HepG2 (cell line): ENCODE data around the gene OPRL1. TPM values are rescaled to one million over a fixed set of nuclear protein-coding genes. Genes with fewer than 3 reads are reported as not detected.
A peak's percentile ranks its signal among the peaks of the same experiment; 100 is the strongest.

Experiments used
- AHR ChIP-seq: IDR thresholded peaks from 2 replicates; pipeline ENCODE4 v1.6.1; 2018; ENCODE audit warnings: missing genetic modification reagents, missing compliant biosample characterization
- ARHGAP35 ChIP-seq: sonication (generic); formaldehyde crosslinking; IDR thresholded peaks from 2 replicates; pipeline ENCODE4 v1.9.0; 2022; ENCODE audit warnings: mild to moderate bottlenecking, inconsistent platforms, moderate library complexity, missing genetic modification reagents, borderline replicate concordance
- BCL6 ChIP-seq: IDR thresholded peaks from 2 replicates; pipeline ENCODE4 v1.6.1; 2016; ENCODE audit warnings: missing genetic modification reagents, missing compliant biosample characterization
- CSRNP2 ChIP-seq: sonication (generic); formaldehyde crosslinking; conservative IDR thresholded peaks from 2 replicates; pipeline ENCODE4 v1.8.0; 2022; ENCODE audit warnings: low read depth, missing genetic modification reagents
- DNMT1 ChIP-seq: sonication (generic); formaldehyde crosslinking; IDR thresholded peaks from 2 replicates; pipeline ENCODE4 v1.5.1; 2020; ENCODE audit warnings: mild to moderate bottlenecking, missing genetic modification reagents
- HCFC1 ChIP-seq: fragments of 150-350 bp; IDR thresholded peaks from 2 replicates; pipeline ENCODE4 v1.6.1; 2014; ENCODE audit warnings: low read depth, low read length
- HDAC1 ChIP-seq: sonication (generic); formaldehyde crosslinking; IDR thresholded peaks from 2 replicates; pipeline ENCODE4 v1.5.1; 2020; ENCODE audit warnings: mild to moderate bottlenecking, missing genetic modification reagents
- MIER3 ChIP-seq: IDR thresholded peaks from 2 replicates; pipeline ENCODE4 v1.6.1; 2016; ENCODE audit warnings: missing compliant biosample characterization, borderline replicate concordance
- MTF2 ChIP-seq: sonication (generic); formaldehyde crosslinking; IDR thresholded peaks from 2 replicates; pipeline ENCODE4 v1.5.0; 2020; ENCODE audit warnings: missing genetic modification reagents, borderline replicate concordance
- RCOR2 ChIP-seq: IDR thresholded peaks from 2 replicates; pipeline ENCODE4 v1.6.1; 2016; ENCODE audit warnings: missing biosample characterization, missing genetic modification reagents
- REST ChIP-seq, 2 experiments: IDR thresholded peaks; 2 replicates each; pipeline ENCODE4 v1.6.1; 2011 to 2012; ENCODE audit warnings: low read length in 2 of 2, borderline replicate concordance in 1 of 2, low read depth in 1 of 2, mild to moderate bottlenecking in 1 of 2, moderate library complexity in 1 of 2
- RXRB ChIP-seq: IDR thresholded peaks from 2 replicates; pipeline ENCODE4 v1.6.1; 2016; ENCODE audit warnings: borderline replicate concordance, missing genetic modification reagents, missing compliant biosample characterization
- SOX13 ChIP-seq, 3 experiments: fragments of 450-650 bp in 1 of 3; sonication (generic) in 1 of 3; formaldehyde crosslinking in 1 of 3; IDR thresholded peaks in 2 of 3; conservative IDR thresholded peaks in 1 of 3; 2 replicates each; pipeline versions ENCODE4 v1.5.0 to v1.6.1; 2016 to 2020; ENCODE audit warnings: antibody characterized with exemption in 1 of 3, mild to moderate bottlenecking in 1 of 3, missing compliant biosample characterization in 1 of 3, missing genetic modification reagents in 1 of 3, moderate library complexity in 1 of 3
- ZBTB7B ChIP-seq: sonication (generic); formaldehyde crosslinking; IDR thresholded peaks from 2 replicates; pipeline ENCODE4 v1.4.0; 2020; ENCODE audit warnings: missing genetic modification reagents
- ZNF263 ChIP-seq: sonication (generic); formaldehyde crosslinking; IDR thresholded peaks from 2 replicates; pipeline ENCODE4 v1.4.0; 2020; ENCODE audit warnings: missing genetic modification reagents
- ZNF281 ChIP-seq: sonication (generic); formaldehyde crosslinking; IDR thresholded peaks from 2 replicates; pipeline ENCODE4 v1.4.0; 2020; ENCODE audit warnings: missing genetic modification reagents, borderline replicate concordance
- ZNF431 ChIP-seq: sonication (generic); formaldehyde crosslinking; IDR thresholded peaks from 2 replicates; pipeline ENCODE4 v1.9.0; 2022; ENCODE audit warnings: missing genetic modification reagents, low read depth, mild to moderate bottlenecking, borderline replicate concordance
- ZNF546 ChIP-seq: sonication (generic); formaldehyde crosslinking; conservative IDR thresholded peaks from 2 replicates; pipeline ENCODE4 v1.8.1; 2023; ENCODE audit warnings: mild to moderate bottlenecking, missing genetic modification reagents
- ZNF703 ChIP-seq: sonication (generic); formaldehyde crosslinking; IDR thresholded peaks from 2 replicates; pipeline ENCODE4 v1.5.1; 2020; ENCODE audit warnings: missing genetic modification reagents, mild to moderate bottlenecking, moderate library complexity, borderline replicate concordance
- ZNF83 ChIP-seq: sonication (generic); formaldehyde crosslinking; IDR thresholded peaks from 2 replicates; pipeline ENCODE4 v1.4.0; 2020; ENCODE audit warnings: missing genetic modification reagents, mild to moderate bottlenecking, borderline replicate concordance
- polyA plus RNA-seq, 8 experiments: library from polyadenylated mRNA; depleted of rRNA in 3 of 8; stranded (reverse) in 7 of 8; unstranded in 1 of 8; fragments of >200 nt; fragmentation: Illumina TruSeq in 4 of 8; extraction: Trizol in 4 of 8; gene quantifications; 2 replicates each; pipeline versions ENCODE4 v1.2.1 to v1.2.3, GENCODE V29; 2011 to 2016; ENCODE audit warnings: low read depth in 4 of 8, missing spikeins in 1 of 8, mixed read lengths in 1 of 8; ENCODE audit not compliant: insufficient read depth in 1 of 8
- total RNA-seq, 5 experiments: library from RNA; depleted of rRNA; stranded (reverse); fragments of >200 nt; fragmentation: Illumina TruSeq; extraction: Trizol; gene quantifications; 2 replicates each; pipeline ENCODE4 v1.2.3, GENCODE V29; 2016; ENCODE audit warnings: low read depth in 1 of 5

The OPRL1 gene
- total and polyA plus RNA-seq, 2 of the 13 experiments (the other 11 are each of a cell fraction or from before 2014, with no cell fraction given) = 0.35 to 0.71 TPM

- TF ChIP-seq SOX13 (IDR thresholded peaks at IDR 0.05) = no peak
- TF ChIP-seq SOX13 (CRISPR knock-in tag; conservative IDR thresholded peaks at IDR 0.05 in 1 of 2, IDR thresholded peaks at IDR 0.05 in 1 of 2) = peak in 1 of 2 experiments; percentile 23; a peak in 2 of 4 replicates
- no peak for TF ChIP-seq HCFC1
- TF ChIP-seq MTF2 = peak; percentile 45; the same call in 1 of the 2 replicates
- TF ChIP-seq RCOR2 (CRISPR knock-in tag) = no peak
- TF ChIP-seq DNMT1 (CRISPR knock-in tag) = no peak
- TF ChIP-seq AHR = no peak
- TF ChIP-seq ZNF431 (CRISPR knock-in tag) = no peak
- TF ChIP-seq CSRNP2 (CRISPR knock-in tag) = no peak
- TF ChIP-seq ZNF83 = 0 out of 2 replicates have a peak, but pooled peaks have one; percentile 16
- peak; percentile 39 for TF ChIP-seq ZBTB7B (CRISPR knock-in tag)
- TF ChIP-seq ZNF263 (CRISPR knock-in tag) = no peak
- no peak for TF ChIP-seq ARHGAP35
- peak; percentile 55; the same call in 1 of the 2 replicates for TF ChIP-seq HDAC1
- no peak for TF ChIP-seq BCL6 (CRISPR knock-in tag)
- no peak for TF ChIP-seq REST (IDR thresholded peaks at IDR 0.05; ENCODE audit: borderline replicate concordance in 1 of 2, low read depth in 1 of 2, low read length in 2 of 2)
- peak; percentile 73; the same call in 1 of the 2 replicates for TF ChIP-seq ZNF703 (CRISPR knock-in tag)
- TF ChIP-seq MIER3 (CRISPR knock-in tag) = no peak
- peak; percentile 41; the same call in 1 of the 2 replicates for TF ChIP-seq ZNF546
- TF ChIP-seq RXRB (CRISPR knock-in tag) = peak; percentile 77
- TF ChIP-seq ZNF281 (CRISPR knock-in tag) = peak; percentile 48
These were observed 43.3 kb upstream of the OPRL1 start (continued) for GRCh38 chr20:64036346-64037198.
